Measurements from ENCODE around the gene CDRT15L2.
"Not testable (repeated sequence)": the region's sequence is repeated elsewhere in the genome, so short reads cannot be mapped to it uniquely, and the experiment has no call there.

Gene CDRT15L2

DNA sequence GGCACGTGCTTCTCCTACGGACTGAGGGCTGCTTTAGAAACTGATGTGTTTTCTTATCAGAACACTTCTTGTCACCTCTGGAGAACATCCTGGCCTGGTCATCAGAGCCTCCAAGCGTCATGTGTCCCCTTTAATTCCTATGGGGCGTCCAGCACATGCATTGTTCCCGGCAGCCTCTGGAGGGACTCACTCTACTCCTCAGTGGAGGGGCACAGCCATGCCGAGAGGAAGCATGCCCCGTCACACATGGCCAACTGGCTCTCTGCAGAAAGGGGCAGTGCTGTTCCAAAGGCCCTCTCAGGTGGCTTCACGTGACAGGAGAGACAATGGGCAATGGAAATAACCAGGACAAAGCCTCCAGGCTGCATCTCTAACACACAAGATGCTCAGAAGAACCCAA lies 31.8 kb downstream of the CDRT15L2 start:
- DNase-seq (ENCODE audit: low read depth, low spot score), result no peak
- in situ Hi-C loops (cut with HindIII; ENCODE audit: low sequenced_read_pairs), result no loop called here

DNA sequence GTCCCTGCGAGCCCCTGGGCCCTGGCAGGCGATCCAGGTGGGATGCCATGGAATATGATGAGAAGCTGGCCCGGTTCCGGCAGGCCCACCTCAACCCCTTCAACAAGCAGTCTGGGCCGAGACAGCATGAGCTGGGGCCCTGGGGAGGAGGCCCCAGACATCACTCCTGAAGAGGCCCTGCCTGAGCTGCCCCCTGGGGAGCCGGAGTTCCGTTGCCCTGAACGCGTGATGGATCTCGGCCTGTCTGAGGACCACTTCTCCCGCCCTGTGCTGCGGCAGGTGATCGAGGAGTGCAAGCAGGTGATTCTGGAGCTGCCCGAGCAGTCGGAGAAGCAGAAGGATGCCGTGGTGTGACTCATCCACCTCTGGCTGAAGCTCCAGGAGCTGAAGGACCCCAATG lies 33.1 kb downstream of the CDRT15L2 start:
- no peak overlapping the region for H3K4me3 ChIP-seq (ENCODE audit: low read depth, low read length)
- in situ Hi-C loops (cut with HindIII; ENCODE audit: low sequenced_read_pairs), result no loop called here
- TF ChIP-seq CTCF (IDR thresholded peaks at IDR 0.05; ENCODE audit: low read depth, low read length), result no peak
- DNase-seq (ENCODE audit: low read depth, low spot score), result no peak

More for the DNA sequence above, 31.8 kb downstream of the CDRT15L2 start:
- H3K4me3 ChIP-seq (ENCODE audit: low read depth, low read length), result no peak overlapping the region
- TF ChIP-seq CTCF (IDR thresholded peaks at IDR 0.05; ENCODE audit: low read depth, low read length), result no peak

GRCh38 chr17:20613248-20613647 lies 33.7 kb downstream of the CDRT15L2 start:
- no peak for TF ChIP-seq CTCF (IDR thresholded peaks at IDR 0.05; ENCODE audit: low read depth, low read length)
- DNase-seq (ENCODE audit: low read depth, low spot score), result no peak
- no peak overlapping the region for H3K4me3 ChIP-seq (ENCODE audit: low read depth, low read length)
- in situ Hi-C loops (cut with HindIII; ENCODE audit: low sequenced_read_pairs), result no loop called here

DNA sequence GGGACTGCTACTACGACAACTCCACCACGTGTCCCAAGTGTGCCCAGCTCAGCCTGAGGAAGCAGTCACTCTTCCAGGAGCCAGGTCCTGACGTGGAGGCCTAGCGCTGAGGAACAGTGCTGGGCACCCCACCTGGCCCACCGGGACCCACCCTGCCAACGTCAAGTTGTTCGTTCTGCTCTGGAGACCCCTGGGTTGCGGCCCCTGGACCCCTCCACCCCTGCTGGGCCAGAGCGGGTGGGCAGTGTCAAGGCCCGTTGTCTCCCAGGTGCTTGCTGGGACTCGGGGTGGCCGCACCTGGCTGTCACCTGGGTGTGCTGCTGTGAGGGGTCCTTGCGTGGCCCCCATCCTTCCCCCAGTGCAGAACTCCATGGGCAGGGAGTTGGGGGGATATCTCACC lies 34.4 kb downstream of the CDRT15L2 start:
- DNase-seq (ENCODE audit: low read depth, low spot score), result no peak
- no peak overlapping the region for H3K4me3 ChIP-seq (ENCODE audit: low read depth, low read length)
- no peak for TF ChIP-seq CTCF (IDR thresholded peaks at IDR 0.05; ENCODE audit: low read depth, low read length)
- in situ Hi-C loops (cut with HindIII; ENCODE audit: low sequenced_read_pairs), result no loop called here

DNA sequence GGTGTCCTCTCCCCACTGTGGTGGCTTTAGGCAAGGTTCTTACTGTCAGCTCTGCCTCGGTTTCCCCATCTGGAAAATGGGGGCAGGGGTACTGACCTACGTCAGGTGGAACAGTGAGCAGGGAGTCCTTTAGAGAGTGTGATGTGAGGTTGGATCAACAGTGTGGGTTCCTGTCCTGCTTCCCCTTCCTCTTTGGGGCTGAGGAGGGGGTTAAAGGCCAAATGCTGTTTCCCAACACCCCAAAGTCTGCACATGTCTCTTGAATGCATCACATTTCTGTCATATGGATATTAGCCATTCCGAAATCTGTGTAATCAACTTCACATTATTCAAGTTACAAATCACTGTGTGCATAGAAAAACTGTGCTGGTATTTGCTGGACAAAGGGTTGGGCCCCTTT lies 35.9 kb downstream of the CDRT15L2 start:
- DNase-seq (ENCODE audit: low read depth, low spot score); in situ Hi-C loops (cut with HindIII; ENCODE audit: low sequenced_read_pairs); H3K4me3 ChIP-seq (ENCODE audit: low read depth, low read length): not testable (repeated sequence)
